ENCODE measurements around the gene EFNA5. TPM values are rescaled to one million over a fixed set of nuclear protein-coding genes. Genes with fewer than 3 reads are reported as not detected.

The EFNA5 gene
- total and polyA plus RNA-seq, 2 of the 8 experiments (the other 6 are each of a cell fraction or from before 2014, with no cell fraction given), result 9.6 to 21.8 TPM

DNA sequence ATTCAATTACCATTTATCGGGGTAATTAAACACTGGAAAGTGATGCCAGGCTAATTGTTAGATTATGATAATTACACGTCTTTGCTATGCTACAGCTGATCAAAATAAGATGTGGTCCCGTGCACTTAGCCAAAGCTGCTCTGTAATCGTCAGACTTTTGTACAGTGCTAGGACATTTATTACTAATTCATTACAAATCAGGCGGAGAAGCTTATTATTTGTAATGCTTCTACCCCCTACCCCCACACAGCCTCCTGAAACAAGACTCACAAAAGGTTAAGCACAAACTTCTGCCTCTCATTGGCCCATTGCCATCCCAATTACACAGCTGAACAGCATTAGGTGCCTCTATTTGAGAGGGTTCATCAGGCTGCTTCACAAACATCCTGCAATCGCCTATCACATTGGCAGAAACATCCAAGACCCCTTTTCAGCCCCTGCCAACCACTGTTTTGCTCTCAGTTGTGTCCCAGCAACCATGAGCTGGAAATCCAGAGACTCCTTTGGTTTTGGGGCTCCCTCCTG lies 232.7 kb downstream of the EFNA5 start:
- no peak overlapping the region for H3K27ac ChIP-seq (ENCODE audit: low read depth, low read length)
- H4K91ac ChIP-seq (replicated peaks; ENCODE audit: insufficient read length, low read length), result no peak overlapping the region
- H2BK20ac ChIP-seq (ENCODE audit: low read length), result no peak overlapping the region
- no peak overlapping the region for H3K18ac ChIP-seq (ENCODE audit: extremely low read depth, low read length)
- no peak overlapping the region for H2AFZ ChIP-seq (ENCODE audit: low read length)
- DNase-seq (ENCODE audit: low read depth in 1 of 2, low spot score in 2 of 2) (no peak), FAIRE-seq (no peak)
- no peaks in the 10 kb centered on the region for H3K79me2 ChIP-seq (ENCODE audit: control insufficient read depth in 1 of 2, insufficient read depth in 2 of 2, low read length in 2 of 2)
- H2BK15ac ChIP-seq (ENCODE audit: low read length), result no peak overlapping the region
- H2BK120ac ChIP-seq (replicated peaks; ENCODE audit: low read depth, low read length), result no peak overlapping the region
- no peak overlapping the region for H3K4me3 ChIP-seq (ENCODE audit: extremely low read depth in 1 of 4, insufficient read depth in 2 of 4, low read depth in 3 of 4, low read length in 4 of 4)
- no peaks in the 10 kb centered on the region for H3K36me3 ChIP-seq (ENCODE audit: control insufficient read depth in 2 of 4, insufficient read depth in 4 of 4, low read length in 3 of 4)
- no peak overlapping the region for H2BK12ac ChIP-seq (ENCODE audit: low read depth, low read length)
- TF ChIP-seq POU5F1 (IDR thresholded peaks at IDR 0.05; ENCODE audit: low read depth, low read length), result no peak
- TF ChIP-seq ASH2L (IDR thresholded peaks at IDR 0.05; ENCODE audit: low read length), result no peak
- no peak for TF ChIP-seq MAFK (IDR thresholded peaks at IDR 0.05; ENCODE audit: low read depth, low read length)
- no peak for TF ChIP-seq CREB1 (IDR thresholded peaks at IDR 0.05)
- TF ChIP-seq BCL11A (IDR thresholded peaks at IDR 0.05; ENCODE audit: low read depth in 2 of 2, low read length in 2 of 2), result no peak
- TF ChIP-seq, protein P1, sequence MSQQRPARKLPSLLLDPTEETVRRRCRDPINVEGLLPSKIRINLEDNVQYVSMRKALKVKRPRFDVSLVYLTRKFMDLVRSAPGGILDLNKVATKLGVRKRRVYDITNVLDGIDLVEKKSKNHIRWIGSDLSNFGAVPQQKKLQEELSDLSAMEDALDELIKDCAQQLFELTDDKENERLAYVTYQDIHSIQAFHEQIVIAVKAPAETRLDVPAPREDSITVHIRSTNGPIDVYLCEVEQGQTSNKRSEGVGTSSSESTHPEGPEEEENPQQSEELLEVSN (IDR thresholded peaks at IDR 0.05), result no peak
- TF ChIP-seq, protein P2, sequence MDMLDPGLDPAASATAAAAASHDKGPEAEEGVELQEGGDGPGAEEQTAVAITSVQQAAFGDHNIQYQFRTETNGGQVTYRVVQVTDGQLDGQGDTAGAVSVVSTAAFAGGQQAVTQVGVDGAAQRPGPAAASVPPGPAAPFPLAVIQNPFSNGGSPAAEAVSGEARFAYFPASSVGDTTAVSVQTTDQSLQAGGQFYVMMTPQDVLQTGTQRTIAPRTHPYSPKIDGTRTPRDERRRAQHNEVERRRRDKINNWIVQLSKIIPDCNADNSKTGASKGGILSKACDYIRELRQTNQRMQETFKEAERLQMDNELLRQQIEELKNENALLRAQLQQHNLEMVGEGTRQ (IDR thresholded peaks at IDR 0.05; ENCODE audit: low read length), result no peak
- no peak for TF ChIP-seq HDAC6 (IDR thresholded peaks at IDR 0.05; ENCODE audit: low read depth, low read length)
- no peak for TF ChIP-seq SIRT6 (IDR thresholded peaks at IDR 0.05; ENCODE audit: low read length)
- no peak for TF ChIP-seq SP2 (IDR thresholded peaks at IDR 0.05; ENCODE audit: low read length)
- no peak overlapping the region for H3K14ac ChIP-seq (ENCODE audit: insufficient read length)
- H3K23ac ChIP-seq (ENCODE audit: insufficient read length), result no peak overlapping the region
- no peaks in the 10 kb centered on the region for H3K23me2 ChIP-seq (ENCODE audit: low read depth, low read length)
- no peak overlapping the region for H4K5ac ChIP-seq (ENCODE audit: insufficient read length, low read depth, low read length)
- peaks cover 0 to 2% of the 10 kb centered on the region in 2 experiments for H4K20me1 ChIP-seq (replicated peaks in 1 of 2; ENCODE audit: control insufficient read depth in 1 of 2, insufficient read depth in 2 of 2, low read length in 2 of 2)
- H3K9ac ChIP-seq (replicated peaks in 1 of 4; ENCODE audit: extremely low read depth in 1 of 4, low read depth in 3 of 4, low read length in 3 of 4), result no peak overlapping the region
- POLR2A ChIA-PET (ENCODE audit: partially characterized antibody), result no interaction called here
- no peak overlapping the region for H3K56ac ChIP-seq (replicated peaks; ENCODE audit: insufficient read length, low read depth, low read length)
- H2AK5ac ChIP-seq (ENCODE audit: low read depth, low read length), result no peak overlapping the region
- CTCF ChIA-PET (ENCODE audit: partially characterized antibody), result interaction anchor here (0.8 to 1.3 kb wide), 3 partner anchors 12 to 134 kb away, joined by 4 to 5 read pairs (median 5); no protein-coding TSS in a partner anchor
- WGBS, 2 experiments (ENCODE audit: extremely low coverage in 1 of 2, insufficient coverage in 1 of 2, insufficient read length in 1 of 2, insufficient replicate concordance in 2 of 2, low coverage in 1 of 2, low lambda C conversion rate in 2 of 2, missing lambda C conversion rate in 1 of 2), result 92% methylated on average over 6 of the region's 6 CpGs; no CpG with 5 or more reads in 1 of the 2 experiments
- H2BK5ac ChIP-seq (ENCODE audit: low read depth, low read length), result no peak overlapping the region
- H3K9me3 ChIP-seq (ENCODE audit: insufficient read depth in 2 of 2, low read depth in 1 of 2, low read length in 1 of 2), result no peaks in the 10 kb centered on the region
- H3K4ac ChIP-seq (replicated peaks; ENCODE audit: insufficient read length, low read depth, low read length), result no peak overlapping the region
- no peaks in the 10 kb centered on the region for H3K27me3 ChIP-seq (replicated peaks in 1 of 4; ENCODE audit: control insufficient read depth in 3 of 4, extremely low read depth in 1 of 4, insufficient read depth in 3 of 4, low read length in 3 of 4)
- H4K8ac ChIP-seq (ENCODE audit: extremely low read depth, insufficient read depth, low read length), result no peak overlapping the region
- H3K79me1 ChIP-seq (ENCODE audit: low read depth, low read length), result no peaks in the 10 kb centered on the region
- H3K4me2 ChIP-seq (ENCODE audit: insufficient read depth in 1 of 2, low read depth in 2 of 2, low read length in 2 of 2), result no peak overlapping the region
- H3K4me1 ChIP-seq (replicated peaks in 1 of 4; ENCODE audit: control insufficient read depth in 3 of 4, insufficient read depth in 4 of 4, low read length in 3 of 4), result peaks cover 0 to 2% (median 0%) of the 10 kb centered on the region in 4 experiments; a peak in 1 of 7 replicates

Data from H1 (cell line).